Limb (tissue), 2 donors: ENCODE data around the gene OR8B4.
"Not testable (repeated sequence)": the region's sequence is repeated elsewhere in the genome, so short reads cannot be mapped to it uniquely, and the experiment has no call there.

Source experiments
- DNase-seq, 2 donors: peaks; one replicate each; pipeline ENCODE4 v3.0.0-alpha.2; 2016; ENCODE audit errors: extremely low spot score in 2 of 2

OR8B4 gene

GRCh38 chr11:124409906-124410305 is 14.8 kb downstream of the OR8B4 start:
- DNase-seq: no peak

GRCh38 chr11:124405581-124405980 is 19.1 kb downstream of the OR8B4 start:
- peak in 1 of 2 donors; percentile 14 for DNase-seq

GRCh38 chr11:124403186-124403585 is 21.5 kb downstream of the OR8B4 start:
- DNase-seq: not testable (repeated sequence)

GRCh38 chr11:124402326-124402922 is 22.2 kb downstream of the OR8B4 start:
- peak in 1 of 2 donors; percentile 43 for DNase-seq

- DNase-seq: no peak
Measured at GRCh38 chr11:124398924-124399323, 25.7 kb downstream of the OR8B4 start, which contains the start of gene OR8B3. Gene OR8B3 (minus strand): TSS chr11:124399024. CDS start chr11:124397351, 1,673 bp downstream.

GRCh38 chr11:124396847-124397246 is 27.8 kb downstream of the OR8B4 start:
- not testable (repeated sequence) for DNase-seq

GRCh38 chr11:124394408-124394807 is 30.3 kb downstream of the OR8B4 start:
- DNase-seq: no peak

- no peak for DNase-seq
Measured at GRCh38 chr11:124384399-124384798, 40.3 kb downstream of the OR8B4 start, which contains the start of gene OR8B2. Gene OR8B2 (minus strand): TSS chr11:124384499. CDS start chr11:124383343, 1,156 bp downstream.

GRCh38 chr11:124382857-124383256 is 41.8 kb downstream of the OR8B4 start:
- not testable (repeated sequence) for DNase-seq

- no peak for DNase-seq
Measured at GRCh38 chr11:124380585-124380984, 44.1 kb downstream of the OR8B4 start.

GRCh38 chr11:124376280-124376679 is 48.4 kb downstream of the OR8B4 start:
- no peak for DNase-seq
